Neural cell (in vitro differentiated cells): ENCODE data around the gene PRDM2. TPM values are rescaled to one million over a fixed set of nuclear protein-coding genes. Genes with fewer than 3 reads are reported as not detected.

Experiments
- H2AFZ ChIP-seq: fragments of 200-600, 300-800 bp; sonication (generic), shearing (Covaris generic); 2 replicates; pipeline ENCODE4 v1.6.0; 2014; ENCODE audit warnings: low read depth, mild to moderate bottlenecking, antibody characterized with exemption, low read length, moderate library complexity
- H3F3A ChIP-seq: fragments of 200-600 bp; shearing (Covaris generic); 2 replicates; pipeline ENCODE4 v1.6.1; 2016; ENCODE audit warnings: mild to moderate bottlenecking, moderate library complexity, mixed read lengths, antibody characterized with exemption, low read length; ENCODE audit not compliant: insufficient read depth, poor library complexity, severe bottlenecking
- H3K27ac ChIP-seq: fragments of 200-600, 300-800 bp; sonication (generic), shearing (Covaris generic); 2 replicates; pipeline ENCODE4 v1.5.1; 2014; ENCODE audit warnings: mild to moderate bottlenecking, low read length, moderate library complexity
- H3K27me3 ChIP-seq: fragments of 300-800, 200-600 bp; sonication (generic), shearing (Covaris generic); 2 replicates; pipeline ENCODE4 v1.6.0; 2014; ENCODE audit warnings: mild to moderate bottlenecking, low read depth, low read length, moderate library complexity; ENCODE audit not compliant: insufficient read depth
- H3K36me3 ChIP-seq: fragments of 300-800, 200-600 bp; sonication (generic), shearing (Covaris generic); 2 replicates; pipeline ENCODE4 v1.5.1; 2014; ENCODE audit warnings: mild to moderate bottlenecking, antibody characterized with exemption, low read length, moderate library complexity; ENCODE audit not compliant: insufficient read depth
- H3K4me2 ChIP-seq: fragments of 300-800, 200-600 bp; sonication (generic), shearing (Covaris generic); 2 replicates; pipeline ENCODE4 v1.6.0; 2014; ENCODE audit warnings: mild to moderate bottlenecking, low read length
- H3K4me3 ChIP-seq: fragments of 300-800, 200-600 bp; sonication (generic), shearing (Covaris generic); 2 replicates; pipeline ENCODE4 v1.5.1; 2014; ENCODE audit warnings: mild to moderate bottlenecking, low read length, moderate library complexity
- H3K79me2 ChIP-seq: fragments of 200-600 bp; shearing (Covaris generic); replicated peaks from 2 replicates; pipeline ENCODE4 v1.6.0; 2014; ENCODE audit warnings: mild to moderate bottlenecking, low read length, moderate library complexity; ENCODE audit not compliant: insufficient read depth
- H3K9ac ChIP-seq: fragments of 300-800, 200-600 bp; sonication (generic), shearing (Covaris generic); 2 replicates; pipeline ENCODE4 v1.6.1; 2016; ENCODE audit warnings: mild to moderate bottlenecking, low read length, mixed read lengths
- H3K9me2 ChIP-seq: fragments of 200-600 bp; shearing (Covaris generic); 2 replicates; pipeline ENCODE4 v1.6.1; 2016; ENCODE audit warnings: mild to moderate bottlenecking, low read length, mixed read lengths; ENCODE audit not compliant: insufficient read depth
- H3K9me3 ChIP-seq: fragments of 200-600, 300-800 bp; sonication (generic), shearing (Covaris generic); 2 replicates; pipeline ENCODE4 v1.6.1; 2016; ENCODE audit warnings: mild to moderate bottlenecking, mixed run types, low read length, moderate library complexity, mixed read lengths
- H4K20me1 ChIP-seq: fragments of 200-600 bp; shearing (Covaris generic); 2 replicates; pipeline ENCODE4 v1.6.1; 2016; ENCODE audit warnings: mild to moderate bottlenecking, mixed run types; ENCODE audit not compliant: insufficient read depth
- EP300 ChIP-seq: fragments of 450-650 bp; conservative IDR thresholded peaks from 2 replicates; pipeline ENCODE4 v1.6.1; 2014; ENCODE audit warnings: antibody characterized with exemption, mild to moderate bottlenecking, moderate library complexity; ENCODE audit not compliant: poor library complexity, severe bottlenecking
- EZH2 ChIP-seq: fragments of 200-600, 300-800 bp; shearing (Covaris generic), sonication (generic); IDR thresholded peaks from 2 replicates; pipeline ENCODE4 v1.6.1; 2014; ENCODE audit warnings: antibody characterized with exemption, low read length, borderline replicate concordance, mild to moderate bottlenecking; ENCODE audit not compliant: insufficient read depth, poor library complexity, severe bottlenecking
- MXI1 ChIP-seq: fragments of 450-650 bp; conservative IDR thresholded peaks from 2 replicates; pipeline ENCODE4 v1.6.1; 2014; ENCODE audit warnings: antibody characterized with exemption, mild to moderate bottlenecking; ENCODE audit not compliant: poor library complexity, severe bottlenecking
- POLR2AphosphoS5 ChIP-seq: IDR thresholded peaks from 2 replicates; pipeline ENCODE4 v1.6.1; 2012
- RAD21 ChIP-seq: fragments of 450-650 bp; conservative IDR thresholded peaks from 2 replicates; pipeline ENCODE4 v1.6.1; 2014; ENCODE audit warnings: antibody characterized with exemption, mild to moderate bottlenecking, moderate library complexity
- REST ChIP-seq: IDR thresholded peaks from 2 replicates; pipeline ENCODE4 v1.6.1; 2012; ENCODE audit warnings: borderline replicate concordance
- SMC3 ChIP-seq: fragments of 450-650 bp; conservative IDR thresholded peaks from 2 replicates; pipeline ENCODE4 v1.6.1; 2014; ENCODE audit warnings: antibody characterized with exemption, mild to moderate bottlenecking, moderate library complexity; ENCODE audit not compliant: poor library complexity
- TAF1 ChIP-seq: IDR thresholded peaks from 2 replicates; pipeline ENCODE4 v1.6.1; 2012; ENCODE audit warnings: low read depth
- polyA plus RNA-seq: library from polyadenylated mRNA; depleted of rRNA; stranded (reverse); fragments of >200 nt; gene quantifications from 2 replicates; pipeline ENCODE4 v1.2.3, GENCODE V29; 2014
- TF ChIP-seq, protein P1 (sequence below): fragments of 450-650 bp; IDR thresholded peaks from 2 replicates; pipeline ENCODE4 v1.5.1; 2014; ENCODE audit warnings: antibody characterized with exemption, mild to moderate bottlenecking, moderate library complexity; ENCODE audit not compliant: poor library complexity, severe bottlenecking

Gene PRDM2
- polyA plus RNA-seq, 1 donor from 2014 or later, result 10.7 TPM

GRCh38 chr1:13801232-13801631 is 101.2 kb downstream of the PRDM2 start:
- TF ChIP-seq TAF1, result no peak
- TF ChIP-seq MXI1, result no peak
- no peak for TF ChIP-seq EZH2
- no peak for TF ChIP-seq REST
- Histone ChIP-seq H3K9me2 (no peaks in the 10 kb centered on the region), H3K36me3 (no peaks in the 10 kb centered on the region), H3K4me2 (no peak overlapping the region), H4K20me1 (no peaks in the 10 kb centered on the region), H3K4me3 (no peak overlapping the region), H3F3A (no peaks in the 10 kb centered on the region), H3K9ac (no peak overlapping the region), H3K27ac (no peak overlapping the region), H3K79me2 (no peaks in the 10 kb centered on the region), H3K27me3 (no peaks in the 10 kb centered on the region), H3K9me3 (no peaks in the 10 kb centered on the region), H2AFZ (no peak overlapping the region)

- Histone ChIP-seq H3K4me3 (no peak overlapping the region), H3K9me3 (no peaks in the 10 kb centered on the region), H3K36me3 (no peaks in the 10 kb centered on the region), H2AFZ (no peak overlapping the region), H3K27me3 (no peaks in the 10 kb centered on the region), H3F3A (no peaks in the 10 kb centered on the region), H3K27ac (no peak overlapping the region), H3K9ac (no peak overlapping the region), H4K20me1 (no peaks in the 10 kb centered on the region), H3K9me2 (no peaks in the 10 kb centered on the region), H3K79me2 (no peaks in the 10 kb centered on the region), H3K4me2 (no peak overlapping the region)
- no peak for TF ChIP-seq MXI1
- no peak for TF ChIP-seq POLR2AphosphoS5
- TF ChIP-seq TAF1, result no peak
- TF ChIP-seq EP300, result no peak
- TF ChIP-seq SMC3, result no peak
- TF ChIP-seq RAD21, result no peak
- TF ChIP-seq, protein P1, sequence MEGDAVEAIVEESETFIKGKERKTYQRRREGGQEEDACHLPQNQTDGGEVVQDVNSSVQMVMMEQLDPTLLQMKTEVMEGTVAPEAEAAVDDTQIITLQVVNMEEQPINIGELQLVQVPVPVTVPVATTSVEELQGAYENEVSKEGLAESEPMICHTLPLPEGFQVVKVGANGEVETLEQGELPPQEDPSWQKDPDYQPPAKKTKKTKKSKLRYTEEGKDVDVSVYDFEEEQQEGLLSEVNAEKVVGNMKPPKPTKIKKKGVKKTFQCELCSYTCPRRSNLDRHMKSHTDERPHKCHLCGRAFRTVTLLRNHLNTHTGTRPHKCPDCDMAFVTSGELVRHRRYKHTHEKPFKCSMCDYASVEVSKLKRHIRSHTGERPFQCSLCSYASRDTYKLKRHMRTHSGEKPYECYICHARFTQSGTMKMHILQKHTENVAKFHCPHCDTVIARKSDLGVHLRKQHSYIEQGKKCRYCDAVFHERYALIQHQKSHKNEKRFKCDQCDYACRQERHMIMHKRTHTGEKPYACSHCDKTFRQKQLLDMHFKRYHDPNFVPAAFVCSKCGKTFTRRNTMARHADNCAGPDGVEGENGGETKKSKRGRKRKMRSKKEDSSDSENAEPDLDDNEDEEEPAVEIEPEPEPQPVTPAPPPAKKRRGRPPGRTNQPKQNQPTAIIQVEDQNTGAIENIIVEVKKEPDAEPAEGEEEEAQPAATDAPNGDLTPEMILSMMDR, result no peak
- TF ChIP-seq EZH2, result no peak
- no peak for TF ChIP-seq REST
These were observed 101.9 kb downstream of the PRDM2 start for GRCh38 chr1:13801655-13802486.
